Neural crest cell (in vitro differentiated cells): ENCODE measurements around the gene SCGB1C1. TPM values are rescaled to one million over a fixed set of nuclear protein-coding genes. Genes with fewer than 3 reads are reported as not detected.
"Not testable (repeated sequence)": the region's sequence is repeated elsewhere in the genome, so short reads cannot be mapped to it uniquely, and the experiment has no call there.

Experiments
- DNase-seq: peaks from one replicate; pipeline ENCODE4 v3.0.0; 2021; ENCODE audit warnings: low read depth, mixed read lengths, low spot score
- H3K27ac Mint-ChIP-seq: one replicate; pipeline ENCODE4 v1.8.0; 2021; ENCODE audit warnings: mild to moderate bottlenecking, mixed read lengths; ENCODE audit not compliant: unreplicated experiment
- H3K27me3 Mint-ChIP-seq: 2 replicates; pipeline ENCODE4 v1.8.0; 2021; ENCODE audit warnings: low read depth, mild to moderate bottlenecking, mixed read lengths
- H3K36me3 Mint-ChIP-seq: 2 replicates; pipeline ENCODE4 v1.8.0; 2021; ENCODE audit warnings: low read depth, mild to moderate bottlenecking, mixed read lengths
- H3K4me1 Mint-ChIP-seq: 2 replicates; pipeline ENCODE4 v1.8.0; 2021; ENCODE audit warnings: mixed read lengths
- H3K4me3 Mint-ChIP-seq: one replicate; pipeline ENCODE4 v1.8.0; 2021; ENCODE audit warnings: mild to moderate bottlenecking, mixed read lengths
- H3K9me3 Mint-ChIP-seq: 2 replicates; pipeline ENCODE4 v1.8.0; 2021; ENCODE audit warnings: mixed read lengths
- CTCF ChIP-seq: fragments of 200-600 bp; sonication (generic); conservative IDR thresholded peaks from 2 replicates; pipeline ENCODE4 v1.5.0; 2021; ENCODE audit warnings: antibody characterized with exemption, mild to moderate bottlenecking
- long read RNA-seq: library from polyadenylated mRNA; unstranded; transcript quantifications from one replicate; pipeline ENCODE4 v2.0.0, GENCODE V29; 2020
- total RNA-seq: library from RNA; stranded (reverse); gene quantifications from 2 replicates; pipeline ENCODE4 v1.2.1, GENCODE V29; 2021

SCGB1C1 gene
- total RNA-seq: not detected in 2 replicates
- long read RNA-seq: 0 reads

GRCh38 chr11:192674-193128 lies at the start of gene SCGB1C1:
TSS of gene SCGB1C1 (plus strand) at chr11:193078. CDS start at chr11:193100, 22 bp downstream.
- not testable (repeated sequence) for DNase-seq, H3K36me3 Mint-ChIP-seq, H3K4me3 Mint-ChIP-seq, H3K27me3 Mint-ChIP-seq, H3K4me1 Mint-ChIP-seq, H3K27ac Mint-ChIP-seq, H3K9me3 Mint-ChIP-seq

- not testable (repeated sequence) for H3K4me1 Mint-ChIP-seq, H3K4me3 Mint-ChIP-seq, H3K9me3 Mint-ChIP-seq, H3K36me3 Mint-ChIP-seq, H3K27me3 Mint-ChIP-seq, DNase-seq, H3K27ac Mint-ChIP-seq
- peak; percentile 32 for TF ChIP-seq CTCF
These were observed 12.6 kb upstream of the SCGB1C1 start for GRCh38 chr11:180242-180641.

GRCh38 chr11:189200-189783 lies 3.6 kb upstream of the SCGB1C1 start:
- not testable (repeated sequence) for H3K4me1 Mint-ChIP-seq, H3K36me3 Mint-ChIP-seq, H3K4me3 Mint-ChIP-seq, H3K27ac Mint-ChIP-seq, H3K9me3 Mint-ChIP-seq, DNase-seq, H3K27me3 Mint-ChIP-seq

GRCh38 chr11:189843-190311 lies 3.0 kb upstream of the SCGB1C1 start:
- not testable (repeated sequence) for H3K9me3 Mint-ChIP-seq, H3K27ac Mint-ChIP-seq, H3K27me3 Mint-ChIP-seq, H3K36me3 Mint-ChIP-seq, DNase-seq, H3K4me3 Mint-ChIP-seq, H3K4me1 Mint-ChIP-seq
- TF ChIP-seq CTCF: peak; percentile 22

- H3K4me3 Mint-ChIP-seq, H3K27ac Mint-ChIP-seq, H3K9me3 Mint-ChIP-seq, H3K4me1 Mint-ChIP-seq, H3K36me3 Mint-ChIP-seq, H3K27me3 Mint-ChIP-seq, DNase-seq: not testable (repeated sequence)
These were observed 2.3 kb upstream of the SCGB1C1 start for GRCh38 chr11:190546-190945.

- TF ChIP-seq CTCF: peak; percentile 43
- not testable (repeated sequence) for H3K27ac Mint-ChIP-seq, H3K27me3 Mint-ChIP-seq, H3K36me3 Mint-ChIP-seq, H3K4me3 Mint-ChIP-seq, H3K4me1 Mint-ChIP-seq, H3K9me3 Mint-ChIP-seq
- peak; percentile 4 for DNase-seq
These were observed 1.1 kb upstream of the SCGB1C1 start for GRCh38 chr11:191490-192478.

- DNase-seq: not testable (repeated sequence)
These were observed 603 bp downstream of the SCGB1C1 start for GRCh38 chr11:193481-193880.

More at GRCh38 chr11:193481-193880, 603 bp downstream of the SCGB1C1 start:
- not testable (repeated sequence) for H3K9me3 Mint-ChIP-seq, H3K36me3 Mint-ChIP-seq, H3K27ac Mint-ChIP-seq, H3K4me1 Mint-ChIP-seq, H3K4me3 Mint-ChIP-seq, H3K27me3 Mint-ChIP-seq
